Measurements from ENCODE around the gene SEPTIN2.

DNA sequence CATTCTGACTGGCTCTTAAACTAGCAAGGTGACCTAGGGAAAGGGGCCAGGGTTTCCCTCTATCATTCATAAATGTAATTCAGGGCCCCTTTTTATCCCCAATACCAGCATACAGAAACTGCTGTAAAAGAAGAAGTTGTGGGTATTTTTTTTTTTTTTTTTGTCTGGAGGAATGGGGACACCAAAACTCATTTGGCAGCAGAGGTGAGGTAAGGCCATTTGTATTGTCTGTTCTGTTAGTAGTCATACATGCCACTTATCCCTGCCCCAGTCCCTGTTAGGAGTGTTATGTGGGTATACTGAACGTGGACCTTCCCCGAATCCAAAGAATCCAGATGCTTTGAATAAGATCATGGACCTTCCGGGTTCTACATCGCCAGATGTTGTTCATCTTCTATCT lies 1.7 kb downstream of the SEPTIN2 start:
- no peak for TF ChIP-seq ZNF274 (IDR thresholded peaks at IDR 0.05; ENCODE audit: low read depth, low read length)
- TF ChIP-seq SUZ12 (IDR thresholded peaks at IDR 0.05; ENCODE audit: extremely low read depth, insufficient read depth, insufficient read length): no peak
- no peak for TF ChIP-seq YY1 (IDR thresholded peaks at IDR 0.05; ENCODE audit: insufficient read depth, insufficient read length)

Data from NT2/D1 (cell line).